ENCODE data around the gene ZNF397.

DNA sequence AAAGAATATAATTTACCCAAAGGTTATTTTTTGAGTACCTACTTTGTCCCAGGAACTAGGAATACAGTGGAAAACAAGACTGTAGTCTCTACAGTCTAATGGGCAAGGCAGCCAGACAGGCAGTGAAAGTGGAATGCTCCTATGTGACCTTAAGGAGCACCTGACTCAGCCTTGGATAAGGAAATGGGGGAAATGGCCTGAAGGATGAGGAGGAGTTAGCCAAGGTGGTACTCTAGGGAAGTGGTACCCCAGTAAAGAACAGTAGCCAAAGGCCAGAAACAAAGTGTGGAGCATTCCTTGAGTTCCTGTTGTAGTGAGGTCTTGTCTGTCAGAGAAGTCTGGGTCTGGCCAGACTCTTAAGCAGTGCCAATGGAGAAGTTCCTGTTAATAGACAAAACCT, 6.0 kb downstream of the ZNF397 start:
- no peak for TF ChIP-seq EZH2phosphoT487 (conservative IDR thresholded peaks at IDR 0.05; ENCODE audit: low read length)
- TF ChIP-seq, protein P1, sequence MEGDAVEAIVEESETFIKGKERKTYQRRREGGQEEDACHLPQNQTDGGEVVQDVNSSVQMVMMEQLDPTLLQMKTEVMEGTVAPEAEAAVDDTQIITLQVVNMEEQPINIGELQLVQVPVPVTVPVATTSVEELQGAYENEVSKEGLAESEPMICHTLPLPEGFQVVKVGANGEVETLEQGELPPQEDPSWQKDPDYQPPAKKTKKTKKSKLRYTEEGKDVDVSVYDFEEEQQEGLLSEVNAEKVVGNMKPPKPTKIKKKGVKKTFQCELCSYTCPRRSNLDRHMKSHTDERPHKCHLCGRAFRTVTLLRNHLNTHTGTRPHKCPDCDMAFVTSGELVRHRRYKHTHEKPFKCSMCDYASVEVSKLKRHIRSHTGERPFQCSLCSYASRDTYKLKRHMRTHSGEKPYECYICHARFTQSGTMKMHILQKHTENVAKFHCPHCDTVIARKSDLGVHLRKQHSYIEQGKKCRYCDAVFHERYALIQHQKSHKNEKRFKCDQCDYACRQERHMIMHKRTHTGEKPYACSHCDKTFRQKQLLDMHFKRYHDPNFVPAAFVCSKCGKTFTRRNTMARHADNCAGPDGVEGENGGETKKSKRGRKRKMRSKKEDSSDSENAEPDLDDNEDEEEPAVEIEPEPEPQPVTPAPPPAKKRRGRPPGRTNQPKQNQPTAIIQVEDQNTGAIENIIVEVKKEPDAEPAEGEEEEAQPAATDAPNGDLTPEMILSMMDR (IDR thresholded peaks at IDR 0.05; ENCODE audit: insufficient read depth, low read length, poor library complexity, severe bottlenecking): no peak
